ENCODE results near the gene C21orf58.

The C21orf58 gene

DNA sequence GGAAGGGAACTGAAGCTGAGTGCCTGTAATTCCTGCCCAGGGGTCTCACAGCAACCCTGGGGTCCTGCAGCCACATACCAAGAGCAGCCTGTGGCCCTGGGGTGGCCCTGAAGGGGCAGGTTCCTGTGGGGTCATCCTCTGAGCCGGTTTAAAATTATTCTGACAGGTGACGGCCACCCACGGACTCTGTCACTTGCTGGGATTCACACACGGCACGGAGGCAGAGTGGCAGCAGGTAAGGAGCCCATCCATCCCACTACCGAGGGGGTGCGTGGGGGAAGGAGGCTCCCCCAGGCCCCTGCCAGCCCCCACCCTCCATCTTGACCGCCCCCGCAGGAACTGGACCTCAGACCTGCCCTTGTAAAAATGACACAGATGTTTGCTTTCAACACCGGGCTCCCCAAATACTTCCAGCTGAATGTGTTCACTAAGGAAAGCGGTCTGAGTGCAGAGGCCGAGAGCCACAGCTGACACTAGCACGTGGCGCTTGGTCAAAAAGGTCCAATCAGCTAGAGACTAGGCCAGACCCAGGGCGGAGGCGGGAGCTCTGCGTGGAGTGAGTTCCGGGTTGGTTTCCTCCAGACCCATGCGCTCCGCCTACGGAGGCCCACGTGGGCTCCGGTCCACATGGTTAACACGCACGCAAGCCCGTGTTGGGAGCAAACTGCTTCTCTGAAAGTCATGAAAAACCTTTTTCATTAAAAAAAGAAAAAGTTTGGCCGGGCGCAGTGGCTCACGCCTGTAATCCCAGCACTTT lies 27.5 kb downstream of the C21orf58 start:
- DNase-seq (ENCODE audit: low read depth) = peak; percentile 65

DNA sequence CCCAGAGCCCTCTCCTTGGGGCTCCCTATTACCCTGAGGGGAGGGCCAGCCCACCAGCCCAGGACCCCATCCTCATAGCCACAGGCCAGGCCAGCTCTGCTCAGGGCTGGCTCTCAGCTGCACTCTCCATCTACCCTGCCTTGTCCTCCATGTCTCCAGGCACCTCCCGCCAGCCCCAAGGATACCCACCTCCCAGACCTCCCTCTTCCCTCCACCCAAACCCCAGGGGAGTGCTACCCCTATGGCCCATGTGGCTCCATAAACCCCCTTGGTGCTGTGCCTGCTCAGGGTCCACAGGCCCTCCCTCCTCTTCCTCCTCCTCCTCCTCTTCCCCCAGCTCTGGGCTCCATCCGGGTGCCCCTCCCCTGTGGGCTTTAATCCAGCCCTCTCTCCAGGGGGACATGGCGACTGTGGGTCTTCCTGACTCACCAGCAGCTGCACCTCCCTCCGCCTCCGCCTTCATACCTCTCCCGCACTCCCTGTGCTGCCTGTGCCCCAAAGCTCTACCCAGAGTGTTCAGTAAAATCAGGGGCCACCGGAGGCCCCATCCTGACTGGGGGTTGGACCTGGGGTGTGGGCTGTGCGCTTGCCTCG lies 28.4 kb downstream of the C21orf58 start:
- DNase-seq (ENCODE audit: low read depth) = peak; percentile 55

DNA sequence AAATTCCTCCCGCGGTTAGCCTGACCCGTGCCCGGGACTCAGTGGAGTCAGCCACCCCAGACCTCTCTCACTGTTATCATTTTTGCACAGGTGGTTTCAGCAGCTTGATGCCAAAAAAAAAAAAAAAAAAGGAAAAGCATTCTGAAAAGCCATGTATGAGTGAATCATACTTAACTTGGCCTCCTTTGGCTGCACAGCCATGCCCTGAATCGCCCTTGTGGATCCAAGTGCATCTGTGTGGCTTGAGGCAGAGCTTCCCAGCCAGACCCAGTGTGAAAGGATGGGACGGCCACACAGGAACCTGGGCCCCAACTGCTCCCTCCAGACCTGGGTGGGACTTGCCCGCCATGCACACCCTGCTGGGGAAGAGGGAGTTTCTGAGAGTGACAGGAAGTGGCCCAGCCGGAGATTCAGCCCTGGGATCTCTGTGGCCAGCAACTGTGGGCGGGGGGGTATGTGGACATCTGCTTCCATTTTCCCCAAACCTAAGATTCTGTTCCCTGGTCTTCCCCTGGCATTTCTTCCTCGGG lies 29.0 kb downstream of the C21orf58 start:
- DNase-seq (ENCODE audit: low read depth) = peak; percentile 71

DNA sequence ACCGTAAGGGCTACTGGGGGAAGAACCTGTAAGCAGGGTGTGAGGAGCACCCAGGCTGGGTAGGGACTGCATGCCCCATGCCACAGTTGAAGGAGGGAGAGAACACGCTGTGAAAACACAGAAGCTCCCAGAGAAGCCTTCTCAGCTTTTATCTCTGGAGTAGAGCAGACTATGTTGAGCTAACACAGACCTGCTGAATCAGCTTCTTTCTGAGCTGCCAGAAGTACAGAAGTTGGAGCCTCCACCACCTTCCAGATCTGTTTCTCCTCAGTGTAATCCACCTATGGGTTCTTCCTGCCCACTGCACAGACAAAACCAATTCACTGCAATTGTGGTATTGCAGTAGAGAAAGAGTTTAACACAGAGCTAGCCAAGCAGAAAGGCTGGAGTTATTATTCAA lies 32.1 kb downstream of the C21orf58 start:
- no peak for DNase-seq (ENCODE audit: low read depth)

DNA sequence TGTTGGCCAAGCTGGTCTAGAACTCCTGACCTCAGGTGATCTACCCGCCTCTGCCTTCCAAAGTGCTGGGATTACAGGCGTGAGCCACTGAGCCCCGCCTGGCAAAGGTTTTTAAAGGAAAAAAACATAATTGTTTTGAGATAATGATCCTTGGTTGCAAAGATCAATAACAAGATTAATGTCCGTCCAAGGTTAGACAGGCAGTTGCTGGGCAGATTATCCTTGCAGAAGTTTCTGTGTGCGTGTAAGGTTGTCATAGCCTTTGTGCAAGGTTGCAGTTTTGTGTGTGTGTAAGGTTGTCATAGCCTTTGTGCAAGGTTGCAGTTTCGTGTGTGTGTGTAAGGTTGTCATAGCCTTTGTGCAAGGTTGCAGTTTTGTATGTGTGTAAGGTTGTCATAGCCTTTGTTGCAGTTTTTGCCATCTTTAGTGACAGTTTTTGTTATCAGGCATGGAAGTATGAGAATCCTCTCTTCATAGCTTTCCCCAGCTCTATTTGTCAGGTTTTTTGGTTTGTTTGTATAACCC lies 34.0 kb downstream of the C21orf58 start:
- DNase-seq (ENCODE audit: low read depth) = no peak

DNA sequence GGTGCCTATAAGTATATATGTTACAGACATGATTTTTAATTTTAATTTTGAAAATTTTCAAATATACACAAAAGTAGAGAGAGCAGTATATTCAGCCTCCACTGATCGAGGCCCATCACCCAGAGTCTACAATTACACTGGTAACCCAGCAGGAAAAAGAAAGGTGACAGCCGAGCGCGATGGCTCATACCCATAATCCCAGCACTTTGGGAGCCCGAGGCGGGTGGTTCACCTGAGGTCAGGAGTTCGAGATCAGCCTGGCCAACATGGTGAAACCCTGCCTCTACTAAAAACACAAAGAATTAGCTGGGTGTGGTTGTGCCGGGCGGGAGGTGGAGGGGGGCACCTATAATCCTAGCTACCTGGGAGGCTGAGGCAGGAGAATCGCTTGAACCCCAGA lies 36.1 kb downstream of the C21orf58 start:
- no peak for DNase-seq (ENCODE audit: low read depth)

DNA sequence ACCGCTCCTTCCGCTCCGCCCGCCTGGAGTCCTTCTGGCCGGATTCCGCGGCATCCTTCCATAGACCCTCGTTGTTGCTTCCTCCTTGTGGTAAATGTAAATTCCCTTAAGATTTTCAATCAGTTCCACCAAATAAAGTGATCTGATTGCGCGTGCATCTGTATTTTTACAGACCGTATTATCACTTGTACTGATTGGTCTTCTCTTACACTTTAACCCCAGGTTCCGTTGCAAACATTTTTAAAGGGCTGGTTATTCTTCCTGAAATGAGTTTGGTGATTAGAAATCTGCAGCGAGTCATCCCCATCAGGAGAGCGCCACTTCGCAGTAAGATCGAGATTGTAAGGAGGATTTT lies 37.0 kb downstream of the C21orf58 start:
- DNase-seq (ENCODE audit: low read depth) = no peak

DNA sequence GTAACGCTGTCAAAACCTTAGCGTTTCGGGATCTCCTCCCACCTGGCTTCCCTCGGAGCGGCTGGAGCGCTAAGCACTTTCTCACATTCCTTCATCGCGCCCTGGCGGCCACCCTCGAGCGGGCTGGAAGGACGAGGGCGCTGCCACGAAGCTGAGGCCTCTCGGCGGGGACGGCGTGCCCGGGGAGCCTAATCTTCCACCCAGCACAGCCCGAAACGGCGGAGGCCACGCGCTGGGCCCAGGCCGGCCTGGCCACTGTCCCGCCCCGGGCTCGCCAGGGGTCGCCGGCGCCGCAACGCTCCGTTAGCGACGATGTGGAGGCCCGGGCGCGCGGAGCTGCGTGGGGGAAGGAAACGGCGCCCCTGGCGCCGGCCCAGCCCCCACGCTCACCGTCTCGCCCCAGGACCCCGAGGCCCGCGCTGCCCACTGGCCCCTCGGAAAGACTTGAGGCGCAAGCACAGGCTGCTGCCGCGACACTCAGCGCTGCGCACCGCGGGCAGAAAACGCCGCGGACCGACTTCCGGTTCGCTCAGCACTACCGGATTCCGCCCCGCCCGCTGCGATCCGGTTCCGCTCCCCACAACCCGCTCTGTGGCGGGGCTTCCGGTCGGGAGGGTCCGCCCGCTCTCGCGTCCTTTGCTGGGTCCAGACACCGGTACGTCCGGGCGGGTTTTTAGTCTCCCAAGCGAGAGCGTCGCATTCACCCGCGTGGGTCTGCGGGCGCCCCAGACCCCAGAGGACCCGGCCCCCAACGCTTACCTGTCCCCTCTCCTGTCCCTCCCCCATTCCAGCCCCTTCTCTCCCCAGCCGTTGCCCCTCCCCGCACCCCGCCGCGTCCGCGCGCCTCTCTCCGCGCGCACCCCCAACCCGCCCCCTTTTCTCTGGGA lies 37.7 kb downstream of the C21orf58 start, which contains the start of gene YBEY:
YBEY (plus strand) TSS at position 582 of the 887 bp plus-strand sequence. CDS start 572 bp downstream, outside the sequence.
- DNase-seq (ENCODE audit: low read depth) = peak; percentile 95

DNA sequence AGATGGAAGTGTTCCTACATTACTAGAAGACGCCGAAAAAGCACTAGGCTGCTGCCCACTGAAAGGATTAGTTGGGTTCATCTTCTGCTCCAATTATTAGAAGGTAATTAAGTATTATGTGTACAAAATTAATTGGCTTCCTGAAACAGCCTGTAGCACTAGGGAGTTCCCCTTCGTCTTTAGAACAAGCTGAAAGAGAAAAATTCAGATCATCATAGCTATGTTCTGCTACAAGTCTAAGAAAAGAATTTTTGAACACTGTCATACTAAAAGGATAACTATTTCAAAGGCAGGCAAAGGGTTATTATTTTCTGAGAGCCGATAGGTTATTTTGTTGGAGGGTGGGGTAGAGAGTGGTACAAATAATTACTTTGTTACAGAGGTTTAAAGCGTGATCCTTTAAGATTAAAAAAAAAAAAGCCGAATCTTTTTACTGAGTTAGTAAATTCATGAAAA lies 38.4 kb downstream of the C21orf58 start, which contains the start of gene MCM3AP:
MCM3AP (minus strand) TSS at position 406 of the 456 bp plus-strand sequence; CDS start at position 81, 325 bp downstream.
- no peak for DNase-seq (ENCODE audit: low read depth)

DNA sequence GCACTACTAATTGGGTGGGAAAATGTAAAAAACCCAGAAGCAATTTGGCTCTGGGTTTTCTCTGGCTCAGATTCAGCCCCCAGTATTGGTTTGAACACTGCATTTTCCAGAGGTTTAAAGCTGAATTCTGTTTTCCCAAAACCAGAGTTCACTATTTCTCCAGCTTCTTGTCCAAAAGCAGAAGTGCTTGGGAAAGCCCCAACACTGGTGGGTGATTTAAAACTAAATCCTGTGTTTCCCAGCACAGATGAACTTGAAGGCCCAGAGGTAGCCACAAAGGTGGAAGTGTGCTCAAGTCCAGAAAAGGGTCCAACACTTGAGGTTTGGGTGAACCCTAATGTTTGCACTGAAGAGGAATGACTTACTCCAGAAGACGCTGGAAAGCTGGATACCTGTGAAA lies 38.9 kb downstream of the C21orf58 start:
- no peak for DNase-seq (ENCODE audit: low read depth)

DNA sequence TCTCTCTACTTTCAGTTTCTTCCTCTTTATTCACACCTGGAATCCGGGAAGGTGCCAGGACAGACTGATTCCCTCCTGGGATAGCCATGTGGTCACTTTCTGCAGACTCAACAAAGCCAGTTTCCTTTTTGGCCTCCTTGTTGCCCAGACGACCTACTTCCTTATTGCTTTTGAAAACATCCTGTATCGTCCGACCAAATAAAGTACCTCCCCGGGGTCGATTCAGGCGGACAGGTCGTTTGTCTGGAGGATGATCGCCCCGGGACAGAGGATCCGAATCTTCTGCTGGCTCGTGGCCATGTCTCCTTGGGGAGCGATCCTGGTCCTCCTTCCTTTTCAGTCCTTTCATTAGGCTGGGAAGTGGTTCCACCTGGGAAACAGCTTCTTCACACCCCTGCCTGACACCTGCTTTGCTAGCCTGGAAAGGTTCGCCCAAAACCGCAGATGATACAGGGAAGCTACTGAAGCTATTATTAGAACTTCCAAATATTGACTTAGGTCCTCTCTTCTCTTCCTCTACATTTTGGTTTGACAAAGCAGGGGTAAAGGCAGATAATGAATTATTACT lies 39.5 kb downstream of the C21orf58 start:
- DNase-seq (ENCODE audit: low read depth) = peak; percentile 5

DNA sequence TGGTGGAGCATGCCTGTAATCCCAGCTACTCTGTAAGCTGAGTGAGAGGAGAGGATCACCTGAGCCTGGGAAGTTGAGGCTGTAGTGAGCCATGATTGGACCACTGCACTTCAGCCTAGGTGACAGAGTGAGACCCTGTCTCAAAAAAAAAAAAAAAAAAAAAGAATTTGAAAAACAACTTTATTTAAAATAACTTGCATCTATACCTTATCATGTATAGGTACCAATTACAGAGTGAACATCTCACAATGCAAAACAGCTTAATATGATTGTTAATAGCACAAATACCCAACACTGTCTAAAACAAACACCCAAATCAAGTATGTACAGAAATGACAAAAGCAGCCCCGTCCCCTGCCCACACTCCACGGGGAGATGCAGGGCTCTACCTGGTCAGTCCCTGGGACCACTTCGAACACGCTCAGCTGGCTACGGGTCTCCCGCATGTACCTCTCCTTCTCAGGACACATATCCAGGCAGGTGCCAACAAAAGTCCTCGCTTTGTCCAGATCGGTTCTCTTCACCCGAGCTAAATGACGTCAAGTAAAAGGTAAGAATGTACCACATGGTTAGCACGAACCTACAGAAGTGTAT lies 48.8 kb downstream of the C21orf58 start:
- no peak for DNase-seq (ENCODE audit: low read depth)

DNA sequence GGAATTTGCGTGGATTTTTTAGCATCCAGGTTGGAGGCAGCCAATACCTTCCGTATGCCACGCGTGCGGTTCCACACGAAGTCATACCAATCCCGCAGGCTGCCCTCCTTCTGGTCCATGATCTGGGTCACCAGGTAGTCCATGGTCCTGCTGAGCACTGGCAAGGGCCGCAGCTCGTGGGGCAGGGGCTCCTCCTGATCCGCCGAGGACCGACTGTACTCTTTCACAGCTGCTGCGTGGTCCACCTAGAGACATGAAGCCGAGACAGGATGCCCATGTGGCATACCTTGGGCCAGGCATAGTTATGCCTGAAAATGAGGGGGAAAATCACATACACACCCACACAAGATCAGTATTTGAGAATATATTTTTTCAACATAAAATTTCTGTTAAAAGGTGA lies 50.3 kb downstream of the C21orf58 start:
- DNase-seq (ENCODE audit: low read depth) = no peak

DNA sequence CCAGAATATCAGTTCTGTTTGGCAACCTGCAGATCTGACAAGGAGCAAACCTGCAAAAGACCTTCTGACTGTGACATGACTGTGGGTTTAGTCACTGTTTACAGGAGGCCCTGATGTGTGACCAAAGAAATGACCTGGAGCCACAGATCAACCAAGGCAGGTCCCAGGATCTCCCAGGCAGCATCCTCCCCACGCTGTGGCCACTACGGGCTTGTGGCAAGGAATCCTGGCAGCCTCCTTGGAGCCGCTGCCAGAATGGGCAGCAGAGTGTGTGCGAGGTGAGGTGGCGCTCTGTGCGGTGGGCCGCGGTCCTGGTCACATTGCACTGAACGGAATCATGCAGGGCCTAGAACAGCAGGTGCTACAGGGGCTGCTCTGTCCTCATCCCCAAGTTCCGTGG lies 54.2 kb downstream of the C21orf58 start:
- no peak for DNase-seq (ENCODE audit: low read depth)

DNA sequence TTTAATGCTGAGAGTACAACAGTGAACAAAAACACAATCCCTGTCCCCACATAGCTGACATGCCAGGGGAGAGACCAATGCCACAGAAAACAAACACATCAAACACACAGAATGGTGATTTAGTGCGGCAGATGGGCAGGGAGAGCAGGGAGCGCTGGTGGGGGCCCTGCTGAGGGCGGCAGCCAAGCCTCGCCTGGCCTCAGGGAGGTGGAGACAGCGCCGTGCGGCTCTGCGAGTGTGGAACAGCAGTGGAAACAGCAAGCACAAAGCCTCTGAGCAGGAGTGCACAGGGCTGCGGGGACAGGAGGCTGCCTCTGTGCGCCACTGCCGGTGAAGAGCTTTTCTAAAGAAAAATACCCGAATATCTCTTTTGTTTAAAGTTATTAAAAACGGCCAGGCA lies 55.3 kb downstream of the C21orf58 start:
- DNase-seq (ENCODE audit: low read depth) = no peak

DNA sequence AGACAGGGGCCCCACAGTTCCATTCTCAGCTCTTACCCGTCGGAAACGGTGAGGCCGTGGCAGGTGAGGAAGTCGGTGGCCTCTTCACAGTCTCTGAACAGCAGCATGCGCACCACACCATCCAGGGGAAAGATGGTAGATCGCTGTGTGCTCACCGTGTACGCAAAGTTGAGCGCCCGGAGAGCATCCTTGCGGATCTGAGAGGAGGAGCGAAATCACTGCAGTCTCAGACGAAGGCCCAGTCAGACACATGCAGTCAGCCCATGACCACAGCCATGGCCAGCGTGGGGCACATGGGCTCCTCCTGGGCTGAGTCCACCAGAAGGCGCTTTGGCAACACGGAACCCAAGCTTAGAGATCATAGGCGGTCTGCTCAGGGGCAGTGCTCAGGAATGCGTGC lies 56.7 kb downstream of the C21orf58 start:
- DNase-seq (ENCODE audit: low read depth) = no peak

DNA sequence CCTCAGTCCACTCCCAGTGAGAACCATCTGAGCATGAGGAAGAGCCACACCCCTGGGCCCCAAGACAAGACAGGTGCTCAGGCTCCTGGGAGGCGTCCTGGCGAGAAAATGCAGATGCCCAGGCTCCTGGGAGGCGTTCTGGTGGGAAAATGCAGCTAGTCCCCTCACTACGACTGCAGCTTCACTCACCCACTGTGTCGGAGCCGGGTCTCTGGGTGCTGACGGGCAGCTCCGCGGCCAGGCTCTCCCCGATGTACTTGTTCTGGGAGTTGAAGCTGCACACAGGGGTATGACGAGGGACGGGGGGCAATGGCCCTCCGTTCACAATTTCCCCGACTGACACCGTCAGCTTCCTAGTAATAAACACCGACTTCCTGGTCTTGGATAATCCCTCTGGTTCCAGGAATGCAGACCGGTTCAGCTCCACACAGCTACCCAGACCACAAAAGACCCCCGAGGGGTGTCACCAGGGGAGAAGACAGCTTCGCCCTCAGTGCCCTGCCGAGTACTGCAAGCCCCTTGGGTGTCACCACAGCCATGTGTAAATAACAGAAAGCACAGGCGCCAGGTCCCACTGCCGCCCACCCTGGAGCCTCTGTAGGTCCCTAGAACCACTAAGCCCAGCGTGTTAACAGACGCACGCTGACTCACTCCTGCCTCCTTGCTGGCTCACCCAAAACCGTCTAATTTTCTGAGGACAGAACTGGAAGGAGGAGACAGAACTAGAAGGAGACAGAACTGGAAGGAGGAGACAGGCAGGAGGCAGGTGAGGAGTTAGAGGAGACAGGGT lies 57.7 kb downstream of the C21orf58 start:
- no peak for DNase-seq (ENCODE audit: low read depth)

DNA sequence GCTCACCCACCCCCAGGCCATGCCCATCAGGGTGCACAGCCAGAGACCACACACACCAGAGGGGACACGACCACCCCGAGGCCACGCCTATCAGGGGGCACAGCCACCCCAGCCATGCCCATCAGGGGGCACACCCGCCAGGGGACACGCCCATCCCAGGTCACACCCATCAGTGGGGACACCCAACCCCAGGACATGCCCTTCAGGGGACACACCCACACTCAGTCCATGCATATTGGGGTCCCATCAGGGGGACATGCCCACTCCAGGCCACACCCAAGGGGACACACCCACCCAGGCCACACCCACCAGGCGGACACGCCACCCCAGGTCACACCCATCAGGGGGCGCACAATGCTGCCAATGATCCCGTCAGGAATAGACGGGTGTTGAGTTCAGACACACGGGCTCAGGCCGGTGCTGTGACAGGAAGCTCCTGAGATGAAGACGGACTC lies 59.0 kb downstream of the C21orf58 start:
- DNase-seq (ENCODE audit: low read depth) = no peak

DNA sequence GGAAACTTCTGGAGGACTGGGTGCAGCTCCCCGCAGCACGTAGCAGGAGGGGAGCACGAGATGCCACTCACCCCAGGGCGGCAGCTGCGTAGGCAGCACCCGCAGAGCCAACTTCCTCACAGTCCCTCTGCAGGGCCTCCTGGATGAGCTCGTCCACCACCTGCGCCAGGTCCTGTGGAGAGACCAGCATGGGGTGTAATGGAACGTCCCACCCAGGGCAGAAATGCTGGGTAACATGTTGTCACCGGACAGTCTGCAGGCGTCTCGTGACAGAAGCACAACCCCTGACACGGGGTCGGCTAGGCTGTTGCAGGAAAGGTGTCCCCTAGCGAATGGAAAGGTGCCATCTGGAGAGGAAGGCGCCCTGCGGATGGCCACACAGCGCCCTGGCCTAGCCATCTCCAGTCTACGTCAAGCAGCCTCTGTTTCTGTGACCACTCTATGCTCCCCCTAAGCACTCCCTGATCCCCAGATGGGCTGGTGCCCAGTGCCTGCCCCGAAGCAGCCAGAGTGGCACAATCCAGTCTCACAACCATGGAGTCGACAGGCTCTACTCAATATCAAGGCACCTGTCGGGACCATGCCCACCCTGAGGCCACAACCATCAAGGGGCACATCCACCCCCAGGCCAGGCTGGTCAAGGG lies 59.5 kb downstream of the C21orf58 start:
- no peak for DNase-seq (ENCODE audit: low read depth)

DNA sequence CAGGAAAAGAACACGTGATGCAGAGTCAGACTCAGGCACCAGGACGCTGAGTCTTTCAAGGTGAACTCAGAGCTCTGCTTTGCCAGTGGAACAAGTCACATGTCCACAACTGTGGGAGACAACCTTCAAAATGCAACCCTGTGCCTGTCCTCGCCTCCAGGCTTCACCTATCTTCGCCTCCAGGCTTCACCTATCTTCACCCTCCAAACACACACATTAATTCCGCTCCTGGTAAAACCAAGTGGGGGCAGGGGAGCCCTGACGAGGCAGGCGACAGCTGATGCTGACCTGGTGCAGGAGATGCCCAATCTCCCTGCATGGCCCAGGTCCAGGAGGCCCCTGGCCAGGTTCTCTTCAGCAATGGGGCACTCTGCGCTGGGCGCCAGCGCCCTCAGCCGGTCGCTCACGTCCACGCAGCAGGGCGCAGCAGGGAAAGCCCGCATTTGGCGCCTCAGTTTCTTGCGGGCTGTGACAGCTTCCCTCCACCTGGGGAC lies 67.1 kb downstream of the C21orf58 start:
- DNase-seq (ENCODE audit: low read depth) = no peak

Data from iris pigment epithelial cell (primary cell).